Upper lobe of right lung (tissue), 1 donor: Measurements from ENCODE around the gene ABHD17A. TPM values are rescaled to one million over a fixed set of nuclear protein-coding genes. Genes with fewer than 3 reads are reported as not detected.

ENCODE experiments used
- ATAC-seq: fragments of 200-7000 bp; cut with Tn5 transposase; one replicate; pipeline ENCODE4 v1.9.1; 2020; ENCODE audit warnings: mild to moderate bottlenecking, moderate library complexity
- DNase-seq: peaks from one replicate; pipeline ENCODE4 v3.0.0-alpha.2; 2020
- H3K27ac ChIP-seq: fragments of 200-600 bp; one replicate; pipeline ENCODE4 v1.8.0; 2022
- H3K27me3 ChIP-seq: fragments of 200-600 bp; one replicate; pipeline ENCODE4 v1.8.0; 2022; ENCODE audit warnings: mild to moderate bottlenecking
- H3K36me3 ChIP-seq: fragments of 200-600 bp; one replicate; pipeline ENCODE4 v1.8.0; 2022
- H3K4me1 ChIP-seq: fragments of 200-600 bp; one replicate; pipeline ENCODE4 v1.8.0; 2022
- H3K4me3 ChIP-seq: fragments of 200-600 bp; one replicate; pipeline ENCODE4 v1.8.0; 2022; ENCODE audit warnings: mild to moderate bottlenecking
- H3K9me3 ChIP-seq: fragments of 200-600 bp; one replicate; pipeline ENCODE4 v1.8.0; 2022
- intact Hi-C: fragments of 100-400 bp; cut with DNase I; formaldehyde crosslinking; loops from one replicate; pipeline ENCODE4 v1.11.0; 2022
- total RNA-seq: library from RNA; stranded (reverse); fragmentation: NEBNext Ultra II Directional; extraction: Animal tissue kit (Norgen Biotek cat#: 25700); gene quantifications from one replicate; pipeline ENCODE4 v1.2.1, GENCODE V29; 2021
- TF ChIP-seq, protein P1 (sequence below): fragments of 200-600 bp; IDR thresholded peaks from one replicate; pipeline ENCODE4 v1.8.0; 2022; ENCODE audit warnings: antibody characterized with exemption
- donor health status: DM: no; HTN: yes; CAD: no; lungs with severe emphysema.

Gene ABHD17A
- total RNA-seq, 1 donor from 2014 or later: 76.1 TPM

DNA sequence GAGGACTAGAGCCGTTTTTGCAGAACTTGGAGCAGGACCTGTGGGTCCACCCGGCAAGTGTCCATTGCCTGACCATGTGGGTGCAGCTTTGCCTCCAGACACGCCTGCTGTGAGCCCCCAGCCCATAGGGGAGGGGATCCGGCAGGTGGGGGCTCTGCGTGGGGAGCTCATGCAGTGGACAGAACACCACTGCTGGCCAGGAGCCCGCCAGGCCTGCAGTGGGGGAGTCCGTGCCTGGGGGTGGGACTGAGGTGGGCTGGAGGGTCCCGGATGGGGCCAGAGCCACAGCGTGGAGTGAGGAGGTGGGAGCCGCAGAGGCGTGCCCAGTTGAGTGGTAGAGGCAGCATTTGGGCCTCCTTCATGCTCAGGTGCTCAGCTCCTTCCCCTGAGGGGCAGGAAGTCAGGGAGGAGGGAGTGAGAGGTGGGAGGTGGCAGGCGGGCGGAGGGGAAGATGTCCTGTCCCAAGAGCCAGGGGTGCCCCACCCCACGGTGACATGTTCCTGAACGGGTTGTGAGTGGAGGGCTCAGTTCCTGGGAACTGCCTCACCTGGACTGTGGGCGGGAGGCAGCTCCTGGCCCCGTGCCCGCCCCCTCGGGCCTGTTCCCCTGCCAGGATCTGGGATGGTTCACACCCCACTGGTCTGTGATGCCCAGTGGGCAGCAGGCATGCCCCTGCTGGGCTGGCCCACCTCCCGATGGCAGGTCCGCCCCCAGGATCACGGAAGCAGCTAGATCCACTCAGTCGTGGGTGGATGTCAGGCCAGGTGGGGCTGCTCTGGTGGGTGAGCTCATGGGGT is 28.7 kb upstream of the ABHD17A start:
- H3K36me3 ChIP-seq: peaks cover 28% of the 10 kb centered on the region
- H3K9me3 ChIP-seq: no peaks in the 10 kb centered on the region
- H3K27ac ChIP-seq: no peak overlapping the region
- DNase-seq (no peak), ATAC-seq (no peak)
- TF ChIP-seq, protein P1, sequence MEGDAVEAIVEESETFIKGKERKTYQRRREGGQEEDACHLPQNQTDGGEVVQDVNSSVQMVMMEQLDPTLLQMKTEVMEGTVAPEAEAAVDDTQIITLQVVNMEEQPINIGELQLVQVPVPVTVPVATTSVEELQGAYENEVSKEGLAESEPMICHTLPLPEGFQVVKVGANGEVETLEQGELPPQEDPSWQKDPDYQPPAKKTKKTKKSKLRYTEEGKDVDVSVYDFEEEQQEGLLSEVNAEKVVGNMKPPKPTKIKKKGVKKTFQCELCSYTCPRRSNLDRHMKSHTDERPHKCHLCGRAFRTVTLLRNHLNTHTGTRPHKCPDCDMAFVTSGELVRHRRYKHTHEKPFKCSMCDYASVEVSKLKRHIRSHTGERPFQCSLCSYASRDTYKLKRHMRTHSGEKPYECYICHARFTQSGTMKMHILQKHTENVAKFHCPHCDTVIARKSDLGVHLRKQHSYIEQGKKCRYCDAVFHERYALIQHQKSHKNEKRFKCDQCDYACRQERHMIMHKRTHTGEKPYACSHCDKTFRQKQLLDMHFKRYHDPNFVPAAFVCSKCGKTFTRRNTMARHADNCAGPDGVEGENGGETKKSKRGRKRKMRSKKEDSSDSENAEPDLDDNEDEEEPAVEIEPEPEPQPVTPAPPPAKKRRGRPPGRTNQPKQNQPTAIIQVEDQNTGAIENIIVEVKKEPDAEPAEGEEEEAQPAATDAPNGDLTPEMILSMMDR: no peak
- H3K4me3 ChIP-seq: no peak overlapping the region
- H3K27me3 ChIP-seq: no peaks in the 10 kb centered on the region
- intact Hi-C loops: loop anchor here (10.0 kb wide), 1 partner anchor 161 kb away; no protein-coding TSS in a partner anchor
- H3K4me1 ChIP-seq: peaks cover 14% of the 10 kb centered on the region

DNA sequence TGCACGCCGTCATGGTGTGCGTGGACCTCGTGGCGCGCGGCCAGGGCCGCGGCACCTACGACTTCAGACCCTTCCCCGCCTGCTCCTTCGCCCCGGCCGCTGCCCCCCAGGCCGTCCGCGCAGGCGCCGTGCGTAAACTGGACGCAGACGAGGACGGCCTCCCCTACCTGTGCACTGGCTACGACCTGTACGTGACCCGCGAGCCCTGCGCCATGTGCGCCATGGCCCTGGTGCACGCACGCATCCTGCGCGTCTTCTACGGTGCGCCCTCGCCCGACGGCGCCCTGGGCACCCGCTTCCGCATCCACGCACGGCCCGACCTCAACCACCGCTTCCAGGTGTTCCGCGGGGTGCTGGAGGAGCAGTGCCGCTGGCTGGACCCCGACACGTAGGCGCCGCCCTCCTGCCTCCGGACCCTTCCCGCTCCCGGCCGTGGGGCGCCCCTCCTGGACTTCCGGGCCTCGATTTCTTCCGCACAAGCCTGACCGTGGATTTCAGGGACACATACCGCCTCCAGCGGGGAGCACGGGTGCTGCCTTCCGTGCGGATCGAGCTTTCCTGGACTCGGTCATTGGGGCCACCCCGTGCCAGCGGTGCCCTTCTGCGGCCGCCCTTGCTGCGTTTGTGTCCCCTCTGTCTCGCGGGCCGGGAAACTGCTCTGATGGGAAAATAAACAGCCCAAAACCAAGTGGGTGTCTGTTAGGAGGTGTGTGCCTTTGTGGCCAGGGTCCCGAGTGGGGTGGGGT is 27.6 kb upstream of the ABHD17A start:
- TF ChIP-seq, protein P1: no peak
- no peaks in the 10 kb centered on the region for H3K27me3 ChIP-seq
- no peak overlapping the region for H3K4me3 ChIP-seq
- DNase-seq: no peak
- H3K36me3 ChIP-seq: peaks cover 17% of the 10 kb centered on the region
- H3K4me1 ChIP-seq: peaks cover 18% of the 10 kb centered on the region
- intact Hi-C loops: loop anchor here (10.0 kb wide), 1 partner anchor 162 kb away; no protein-coding TSS in a partner anchor
- ATAC-seq: no peak
- H3K27ac ChIP-seq: no peak overlapping the region
- no peaks in the 10 kb centered on the region for H3K9me3 ChIP-seq

DNA sequence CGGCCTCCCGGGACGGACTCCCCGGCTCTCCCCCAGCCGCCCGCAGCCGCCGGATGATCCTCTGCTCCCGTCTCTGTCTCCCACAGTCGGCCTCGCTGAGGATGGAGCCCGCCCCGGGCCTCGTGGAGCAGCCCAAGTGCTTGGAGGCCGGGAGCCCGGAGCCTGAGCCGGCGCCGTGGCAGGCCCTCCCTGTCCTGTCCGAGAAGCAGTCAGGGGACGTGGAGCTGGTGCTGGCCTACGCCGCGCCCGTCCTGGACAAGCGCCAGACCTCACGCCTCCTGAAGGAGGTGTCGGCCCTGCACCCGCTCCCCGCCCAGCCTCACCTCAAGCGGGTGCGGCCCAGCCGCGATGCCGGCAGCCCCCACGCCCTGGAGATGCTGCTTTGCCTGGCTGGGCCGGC is 26.7 kb upstream of the ABHD17A start:
- TF ChIP-seq, protein P1: no peak
- ATAC-seq: no peak
- H3K27ac ChIP-seq: no peak overlapping the region

DNA sequence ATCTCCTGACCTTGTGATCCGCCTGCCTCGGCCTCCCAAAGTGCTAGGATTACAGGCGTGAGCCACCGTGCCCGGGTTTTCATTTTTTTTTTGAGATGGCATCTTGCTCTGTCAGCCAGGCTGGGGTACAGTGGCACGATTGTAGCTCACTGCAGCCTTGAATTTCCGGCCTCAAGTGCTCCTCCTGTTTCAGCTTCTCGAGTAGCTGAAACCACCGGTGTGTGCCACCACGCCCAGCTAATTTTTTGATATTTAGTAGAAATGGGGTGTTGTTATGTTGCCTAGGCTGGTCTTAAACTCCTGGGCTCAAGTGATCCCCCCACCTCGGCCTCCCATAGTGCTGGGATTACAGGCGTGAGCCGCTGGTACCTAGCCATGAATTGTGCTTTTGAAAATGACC is 25.8 kb upstream of the ABHD17A start:
- Histone ChIP-seq H3K36me3 (peaks cover 14% of the 10 kb centered on the region), H3K9me3 (no peaks in the 10 kb centered on the region), H3K4me3 (no peak overlapping the region), H3K4me1 (peaks cover 22% of the 10 kb centered on the region), H3K27ac (no peak overlapping the region), H3K27me3 (no peaks in the 10 kb centered on the region)
- ATAC-seq (no peak), DNase-seq (no peak)
- TF ChIP-seq, protein P1: no peak
- intact Hi-C loops: loop anchor here (10.0 kb wide), 1 partner anchor 164 kb away; no protein-coding TSS in a partner anchor

More for the DNA sequence above, 26.7 kb upstream of the ABHD17A start:
- no peaks in the 10 kb centered on the region for H3K27me3 ChIP-seq
- H3K36me3 ChIP-seq: peaks cover 14% of the 10 kb centered on the region
- H3K4me3 ChIP-seq: no peak overlapping the region
- no peaks in the 10 kb centered on the region for H3K9me3 ChIP-seq
- intact Hi-C loops: loop anchor here (10.0 kb wide), 1 partner anchor 163 kb away; no protein-coding TSS in a partner anchor
- peaks cover 21% of the 10 kb centered on the region for H3K4me1 ChIP-seq
- DNase-seq: no peak

DNA sequence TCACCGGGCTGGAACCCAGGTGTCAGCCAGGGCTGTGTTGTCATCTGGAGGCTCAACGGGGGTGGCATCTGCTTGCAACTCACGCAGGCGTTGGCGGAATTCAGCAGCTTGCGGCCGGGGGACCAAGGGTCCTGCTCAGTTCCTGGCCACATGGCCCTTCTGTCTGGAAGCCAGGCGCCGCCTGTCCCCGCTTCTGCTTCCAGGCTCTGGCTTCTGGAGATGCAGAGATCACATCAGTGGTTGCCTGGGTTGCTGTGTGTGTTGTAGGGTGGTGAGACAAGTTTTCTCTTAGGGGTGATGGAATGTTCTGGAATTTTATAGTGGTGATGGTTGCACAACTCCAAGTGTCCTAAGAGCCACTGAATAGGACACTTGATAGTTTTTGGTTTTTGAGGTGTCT is 24.9 kb upstream of the ABHD17A start:
- H3K4me1 ChIP-seq: peaks cover 28% of the 10 kb centered on the region
- DNase-seq (no peak), ATAC-seq (no peak)
- TF ChIP-seq, protein P1: no peak
- peak overlapping the region; percentile 42 for H3K27ac ChIP-seq
- no peaks in the 10 kb centered on the region for H3K9me3 ChIP-seq
- H3K4me3 ChIP-seq: no peak overlapping the region
- intact Hi-C loops: loop anchor here (10.0 kb wide), 1 partner anchor 165 kb away; no protein-coding TSS in a partner anchor
- H3K36me3 ChIP-seq: peaks cover 14% of the 10 kb centered on the region
- H3K27me3 ChIP-seq: no peaks in the 10 kb centered on the region
